Measurements from ENCODE around the gene USP34. TPM values are rescaled to one million over a fixed set of nuclear protein-coding genes. Genes with fewer than 3 reads are reported as not detected.

USP34 gene
- total and polyA plus RNA-seq, 4 donors = 13.4 to 82.7 (median 51.1) TPM

DNA sequence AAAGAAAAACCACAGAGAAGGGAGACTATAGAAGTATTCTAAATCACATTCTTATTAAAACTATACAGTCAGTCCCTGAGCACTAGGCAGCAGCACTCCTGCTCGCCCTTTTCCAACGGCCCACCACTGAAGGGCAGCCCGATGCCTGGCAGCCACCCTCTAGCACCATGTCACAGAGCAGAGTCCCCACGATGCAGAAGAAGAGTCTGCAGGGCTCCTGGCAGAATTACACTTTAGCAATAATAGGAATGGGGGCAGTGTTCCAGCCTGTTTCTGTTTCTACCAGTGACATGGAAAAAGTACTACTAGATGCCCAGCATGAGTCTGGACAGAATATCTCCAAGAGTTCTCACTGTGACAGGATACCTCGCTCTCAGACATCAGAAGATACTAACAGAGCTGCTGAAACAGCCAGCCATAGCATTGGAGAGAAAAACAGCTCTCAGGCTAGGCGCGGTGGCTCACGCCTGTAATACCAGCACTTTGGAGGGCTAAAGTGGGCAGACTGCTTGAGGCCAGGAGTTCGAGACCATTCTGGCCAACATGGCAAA, 221.3 kb downstream of the USP34 start (continued):
- TF ChIP-seq RXRA (IDR thresholded peaks at IDR 0.05) (no peak), GABPA (IDR thresholded peaks at IDR 0.05 in 1 of 2, conservative IDR thresholded peaks at IDR 0.05 in 1 of 2) (no peak), JUND (IDR thresholded peaks at IDR 0.05) (no peak), EGR1 (IDR thresholded peaks at IDR 0.05; ENCODE audit: low read depth in 2 of 2) (no peak), FOXA2 (IDR thresholded peaks at IDR 0.05) (no peak)
- TF ChIP-seq, protein P1, sequence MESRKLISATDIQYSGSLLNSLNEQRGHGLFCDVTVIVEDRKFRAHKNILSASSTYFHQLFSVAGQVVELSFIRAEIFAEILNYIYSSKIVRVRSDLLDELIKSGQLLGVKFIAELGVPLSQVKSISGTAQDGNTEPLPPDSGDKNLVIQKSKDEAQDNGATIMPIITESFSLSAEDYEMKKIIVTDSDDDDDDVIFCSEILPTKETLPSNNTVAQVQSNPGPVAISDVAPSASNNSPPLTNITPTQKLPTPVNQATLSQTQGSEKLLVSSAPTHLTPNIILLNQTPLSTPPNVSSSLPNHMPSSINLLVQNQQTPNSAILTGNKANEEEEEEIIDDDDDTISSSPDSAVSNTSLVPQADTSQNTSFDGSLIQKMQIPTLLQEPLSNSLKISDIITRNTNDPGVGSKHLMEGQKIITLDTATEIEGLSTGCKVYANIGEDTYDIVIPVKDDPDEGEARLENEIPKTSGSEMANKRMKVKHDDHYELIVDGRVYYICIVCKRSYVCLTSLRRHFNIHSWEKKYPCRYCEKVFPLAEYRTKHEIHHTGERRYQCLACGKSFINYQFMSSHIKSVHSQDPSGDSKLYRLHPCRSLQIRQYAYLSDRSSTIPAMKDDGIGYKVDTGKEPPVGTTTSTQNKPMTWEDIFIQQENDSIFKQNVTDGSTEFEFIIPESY (IDR thresholded peaks at IDR 0.05) = no peak

DNA sequence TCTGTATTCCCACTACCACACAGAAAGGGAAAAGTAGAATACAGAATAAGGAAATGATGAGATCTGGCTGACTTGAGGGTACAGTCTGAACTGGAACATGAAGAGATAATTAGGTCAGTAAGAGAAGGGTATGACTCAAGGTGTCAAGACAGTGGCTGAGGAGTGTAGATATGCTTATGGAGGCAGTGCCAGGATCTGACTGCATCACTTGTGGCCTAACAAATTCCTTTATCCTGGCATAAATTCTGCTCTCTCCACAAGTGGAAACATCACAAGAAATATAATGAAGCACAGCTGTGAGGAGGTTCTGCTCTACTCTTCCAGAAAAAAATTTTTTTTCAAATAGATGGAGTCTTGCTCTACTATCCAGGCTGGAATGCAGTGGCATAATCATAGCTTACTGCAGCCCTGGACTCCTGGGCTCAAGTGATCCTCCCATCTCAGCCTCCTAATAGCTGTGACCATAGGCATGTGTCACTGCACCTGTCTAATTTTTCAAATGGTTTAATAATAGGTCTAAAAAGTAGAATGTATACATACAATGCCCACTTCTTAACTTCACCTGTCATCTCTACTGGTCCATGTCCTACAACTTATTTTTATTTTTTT, 223.6 kb downstream of the USP34 start:
- H3K9ac ChIP-seq (ENCODE audit: low read depth in 1 of 2, low read length in 2 of 2) = no peak overlapping the region
- no peak overlapping the region for H3K4me3 ChIP-seq (ENCODE audit: low read depth in 1 of 3, low read length in 3 of 3)
- no peak for DNase-seq (ENCODE audit: low spot score)
- no peaks in the 10 kb centered on the region for H3K27me3 ChIP-seq (ENCODE audit: control insufficient read depth in 4 of 4, insufficient read depth in 4 of 4, low read length in 3 of 4)
- no peaks in the 10 kb centered on the region for H3K4me1 ChIP-seq (ENCODE audit: control insufficient read depth in 4 of 4, insufficient read depth in 4 of 4, low read length in 3 of 4)
- no peak for TF ChIP-seq RAD21 (IDR thresholded peaks at IDR 0.05)
- TF ChIP-seq, protein P2, sequence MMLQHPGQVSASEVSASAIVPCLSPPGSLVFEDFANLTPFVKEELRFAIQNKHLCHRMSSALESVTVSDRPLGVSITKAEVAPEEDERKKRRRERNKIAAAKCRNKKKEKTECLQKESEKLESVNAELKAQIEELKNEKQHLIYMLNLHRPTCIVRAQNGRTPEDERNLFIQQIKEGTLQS (IDR thresholded peaks at IDR 0.05) = no peak
- TF ChIP-seq RXRA (IDR thresholded peaks at IDR 0.05) = no peak
- TF ChIP-seq, protein P1 (IDR thresholded peaks at IDR 0.05) = no peak
- TF ChIP-seq FOXA1 (IDR thresholded peaks at IDR 0.05) = no peak
- no peak for TF ChIP-seq MAX (IDR thresholded peaks at IDR 0.05)
- TF ChIP-seq SP1 (IDR thresholded peaks at IDR 0.05) = no peak
- TF ChIP-seq GABPA (IDR thresholded peaks at IDR 0.05 in 1 of 2, conservative IDR thresholded peaks at IDR 0.05 in 1 of 2) = no peak
- TF ChIP-seq, protein P3, sequence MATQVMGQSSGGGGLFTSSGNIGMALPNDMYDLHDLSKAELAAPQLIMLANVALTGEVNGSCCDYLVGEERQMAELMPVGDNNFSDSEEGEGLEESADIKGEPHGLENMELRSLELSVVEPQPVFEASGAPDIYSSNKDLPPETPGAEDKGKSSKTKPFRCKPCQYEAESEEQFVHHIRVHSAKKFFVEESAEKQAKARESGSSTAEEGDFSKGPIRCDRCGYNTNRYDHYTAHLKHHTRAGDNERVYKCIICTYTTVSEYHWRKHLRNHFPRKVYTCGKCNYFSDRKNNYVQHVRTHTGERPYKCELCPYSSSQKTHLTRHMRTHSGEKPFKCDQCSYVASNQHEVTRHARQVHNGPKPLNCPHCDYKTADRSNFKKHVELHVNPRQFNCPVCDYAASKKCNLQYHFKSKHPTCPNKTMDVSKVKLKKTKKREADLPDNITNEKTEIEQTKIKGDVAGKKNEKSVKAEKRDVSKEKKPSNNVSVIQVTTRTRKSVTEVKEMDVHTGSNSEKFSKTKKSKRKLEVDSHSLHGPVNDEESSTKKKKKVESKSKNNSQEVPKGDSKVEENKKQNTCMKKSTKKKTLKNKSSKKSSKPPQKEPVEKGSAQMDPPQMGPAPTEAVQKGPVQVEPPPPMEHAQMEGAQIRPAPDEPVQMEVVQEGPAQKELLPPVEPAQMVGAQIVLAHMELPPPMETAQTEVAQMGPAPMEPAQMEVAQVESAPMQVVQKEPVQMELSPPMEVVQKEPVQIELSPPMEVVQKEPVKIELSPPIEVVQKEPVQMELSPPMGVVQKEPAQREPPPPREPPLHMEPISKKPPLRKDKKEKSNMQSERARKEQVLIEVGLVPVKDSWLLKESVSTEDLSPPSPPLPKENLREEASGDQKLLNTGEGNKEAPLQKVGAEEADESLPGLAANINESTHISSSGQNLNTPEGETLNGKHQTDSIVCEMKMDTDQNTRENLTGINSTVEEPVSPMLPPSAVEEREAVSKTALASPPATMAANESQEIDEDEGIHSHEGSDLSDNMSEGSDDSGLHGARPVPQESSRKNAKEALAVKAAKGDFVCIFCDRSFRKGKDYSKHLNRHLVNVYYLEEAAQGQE (IDR thresholded peaks at IDR 0.05) = no peak
- TF ChIP-seq HNF4G (IDR thresholded peaks at IDR 0.05) = no peak
- TF ChIP-seq NR2F2 (IDR thresholded peaks at IDR 0.05) = no peak
- TF ChIP-seq CTCF (IDR thresholded peaks at IDR 0.05; ENCODE audit: low read depth, low read length, missing input control) = no peak
- no peak for TF ChIP-seq YY1 (IDR thresholded peaks at IDR 0.05)
- TF ChIP-seq EGR1 (IDR thresholded peaks at IDR 0.05; ENCODE audit: low read depth in 2 of 2) = no peak
- no peak for TF ChIP-seq JUND (IDR thresholded peaks at IDR 0.05)
- no peak for TF ChIP-seq HNF4A (conservative IDR thresholded peaks at IDR 0.05)
- TF ChIP-seq TAF1 (conservative IDR thresholded peaks at IDR 0.05) = no peak
- TF ChIP-seq FOXA2 (IDR thresholded peaks at IDR 0.05) = no peak
- H3K27ac ChIP-seq (ENCODE audit: low read depth in 1 of 2, low read length in 2 of 2) = no peak overlapping the region
- no peaks in the 10 kb centered on the region for H3K9me3 ChIP-seq (ENCODE audit: control insufficient read depth in 4 of 4, low read length in 3 of 4)
- peaks cover 7 to 33% (median 25%) of the 10 kb centered on the region in 4 donors for H3K36me3 ChIP-seq (ENCODE audit: control insufficient read depth in 4 of 4, insufficient read depth in 3 of 4, low read depth in 1 of 4, low read length in 3 of 4)

All from liver (tissue), 9 donors.